HK-2 (cell line): ENCODE data around the gene MESP2.

Experiments
- DNase-seq: peaks from one replicate; pipeline ENCODE4 v3.0.0-alpha.2; 2018; ENCODE audit not compliant: unreplicated experiment

Gene MESP2

GRCh38 chr15:89815769-89816168, 39.6 kb downstream of the MESP2 start:
- no peak for DNase-seq

- no peak for DNase-seq
Observed at GRCh38 chr15:89817701-89818280, 41.7 kb downstream of the MESP2 start.

GRCh38 chr15:89818287-89818686, 42.2 kb downstream of the MESP2 start:
- DNase-seq: no peak

- no peak for DNase-seq
Observed at GRCh38 chr15:89820666-89821611, 44.8 kb downstream of the MESP2 start.

- no peak for DNase-seq
Observed at GRCh38 chr15:89822026-89822425, 45.9 kb downstream of the MESP2 start.

- no peak for DNase-seq
Observed at GRCh38 chr15:89822611-89822950, 46.4 kb downstream of the MESP2 start.

GRCh38 chr15:89822951-89823711, 47.0 kb downstream of the MESP2 start:
- DNase-seq: no peak

GRCh38 chr15:89823836-89824606, 47.9 kb downstream of the MESP2 start:
- DNase-seq: no peak

GRCh38 chr15:89824607-89824867, 48.4 kb downstream of the MESP2 start:
- DNase-seq: no peak

GRCh38 chr15:89825271-89825940, 49.3 kb downstream of the MESP2 start:
- no peak for DNase-seq

- no peak for DNase-seq
Observed at GRCh38 chr15:89826671-89827655, 50.8 kb downstream of the MESP2 start.

GRCh38 chr15:89827829-89828228, 51.7 kb downstream of the MESP2 start:
- no peak for DNase-seq
